ENCODE data around the gene PRKCSH. TPM values are rescaled to one million over a fixed set of nuclear protein-coding genes. Genes with fewer than 3 reads are reported as not detected.
"Not testable (repeated sequence)": the region's sequence is repeated elsewhere in the genome, so short reads cannot be mapped to it uniquely, and the experiment has no call there.

Gene PRKCSH
- total and polyA plus RNA-seq, 10 of the 15 experiments (the other 5 are each of a cell fraction or from before 2014, with no cell fraction given) = 1.1 to 280 (median 44.1) TPM

- TF ChIP-seq, protein P1, sequence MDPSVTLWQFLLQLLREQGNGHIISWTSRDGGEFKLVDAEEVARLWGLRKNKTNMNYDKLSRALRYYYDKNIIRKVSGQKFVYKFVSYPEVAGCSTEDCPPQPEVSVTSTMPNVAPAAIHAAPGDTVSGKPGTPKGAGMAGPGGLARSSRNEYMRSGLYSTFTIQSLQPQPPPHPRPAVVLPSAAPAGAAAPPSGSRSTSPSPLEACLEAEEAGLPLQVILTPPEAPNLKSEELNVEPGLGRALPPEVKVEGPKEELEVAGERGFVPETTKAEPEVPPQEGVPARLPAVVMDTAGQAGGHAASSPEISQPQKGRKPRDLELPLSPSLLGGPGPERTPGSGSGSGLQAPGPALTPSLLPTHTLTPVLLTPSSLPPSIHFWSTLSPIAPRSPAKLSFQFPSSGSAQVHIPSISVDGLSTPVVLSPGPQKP (IDR thresholded peaks at IDR 0.05; ENCODE audit: low read depth, low read length) = no peak
- no peak for TF ChIP-seq RBBP5 (conservative IDR thresholded peaks at IDR 0.05)
- no peak for TF ChIP-seq PAX5 (IDR thresholded peaks at IDR 0.05; ENCODE audit: borderline replicate concordance, low read depth, low read length)
- TF ChIP-seq, protein P2, sequence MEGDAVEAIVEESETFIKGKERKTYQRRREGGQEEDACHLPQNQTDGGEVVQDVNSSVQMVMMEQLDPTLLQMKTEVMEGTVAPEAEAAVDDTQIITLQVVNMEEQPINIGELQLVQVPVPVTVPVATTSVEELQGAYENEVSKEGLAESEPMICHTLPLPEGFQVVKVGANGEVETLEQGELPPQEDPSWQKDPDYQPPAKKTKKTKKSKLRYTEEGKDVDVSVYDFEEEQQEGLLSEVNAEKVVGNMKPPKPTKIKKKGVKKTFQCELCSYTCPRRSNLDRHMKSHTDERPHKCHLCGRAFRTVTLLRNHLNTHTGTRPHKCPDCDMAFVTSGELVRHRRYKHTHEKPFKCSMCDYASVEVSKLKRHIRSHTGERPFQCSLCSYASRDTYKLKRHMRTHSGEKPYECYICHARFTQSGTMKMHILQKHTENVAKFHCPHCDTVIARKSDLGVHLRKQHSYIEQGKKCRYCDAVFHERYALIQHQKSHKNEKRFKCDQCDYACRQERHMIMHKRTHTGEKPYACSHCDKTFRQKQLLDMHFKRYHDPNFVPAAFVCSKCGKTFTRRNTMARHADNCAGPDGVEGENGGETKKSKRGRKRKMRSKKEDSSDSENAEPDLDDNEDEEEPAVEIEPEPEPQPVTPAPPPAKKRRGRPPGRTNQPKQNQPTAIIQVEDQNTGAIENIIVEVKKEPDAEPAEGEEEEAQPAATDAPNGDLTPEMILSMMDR (IDR thresholded peaks at IDR 0.05 in 2 of 3, conservative IDR thresholded peaks at IDR 0.05 in 1 of 3; ENCODE audit: control insufficient read depth in 2 of 3, extremely low read depth in 1 of 3, insufficient read depth in 1 of 3, low read depth in 3 of 3, low read length in 3 of 3) = no peak
- no peak for TF ChIP-seq BACH1 (IDR thresholded peaks at IDR 0.05; ENCODE audit: borderline replicate concordance)
- no peak for TF ChIP-seq CHD1 (IDR thresholded peaks at IDR 0.05; ENCODE audit: low read depth, low read length)
- no peak for TF ChIP-seq KDM1A (IDR thresholded peaks at IDR 0.05; ENCODE audit: borderline replicate concordance)
- no peak for TF ChIP-seq TAF1 (IDR thresholded peaks at IDR 0.05; ENCODE audit: borderline replicate concordance, low read depth, low read length)
- TF ChIP-seq NR2C2 (IDR thresholded peaks at IDR 0.05; ENCODE audit: borderline replicate concordance, control insufficient read depth, insufficient read length, low read depth) = no peak
- no peak for TF ChIP-seq CREM (IDR thresholded peaks at IDR 0.05; ENCODE audit: low read depth)
- no peak for TF ChIP-seq ZNF384 (IDR thresholded peaks at IDR 0.05; ENCODE audit: borderline replicate concordance, low read depth, low read length)
- no peak for TF ChIP-seq SMARCA5 (IDR thresholded peaks at IDR 0.05)
Observed at GRCh38 chr19:11458236-11458900, 22.9 kb downstream of the PRKCSH start (continued).

GRCh38 chr19:11458912-11459311 lies 23.5 kb downstream of the PRKCSH start:
- 58% methylated on average over 10 of the region's 11 CpGs for WGBS (ENCODE audit: insufficient coverage, insufficient replicate concordance, low lambda C conversion rate, missing lambda C conversion rate)
- ChIA-PET POLR2A (interaction anchor here (0.6 to 0.7 kb wide), 4 partner anchors 10 to 77 kb away, joined by 3 to 5 read pairs (median 5); no protein-coding TSS in a partner anchor), RAD21 (ENCODE audit: unreplicated experiment) (interaction anchor here (0.6 kb wide), 1 partner anchor 23 kb away, joined by 3 read pairs; no protein-coding TSS in a partner anchor), CTCF (interaction anchor here (1.2 to 1.4 kb wide), 2 partner anchors 23 to 78 kb away, joined by 4 to 5 read pairs; no protein-coding TSS in a partner anchor)
- FAIRE-seq; H3K9ac ChIP-seq (ENCODE audit: control insufficient read depth, insufficient read depth, low read length); BruUV-seq (replicated peaks); DNase-seq (ENCODE audit: low read depth, low spot score); H3K4me2 ChIP-seq (ENCODE audit: control insufficient read depth, insufficient read depth); ATAC-seq; H4K20me1 ChIP-seq (ENCODE audit: control insufficient read depth, insufficient read depth); H3K36me3 ChIP-seq (ENCODE audit: control insufficient read depth in 2 of 2, insufficient read depth in 2 of 2, low read length in 1 of 2); H2AFZ ChIP-seq (ENCODE audit: control insufficient read depth, low read depth, low read length); H3K79me2 ChIP-seq (ENCODE audit: control insufficient read depth, insufficient read depth, low read length); H3K9me3 ChIP-seq (replicated peaks; ENCODE audit: control insufficient read depth, insufficient read depth, low read length); H3K4me1 ChIP-seq (ENCODE audit: control insufficient read depth, insufficient read depth, low read length); SMC1A ChIA-PET (ENCODE audit: uncharacterized antibody, unreplicated experiment); in situ Hi-C loops (cut with MboI); H3K27me3 ChIP-seq (replicated peaks in 1 of 2; ENCODE audit: control insufficient read depth in 2 of 2, insufficient read depth in 2 of 2, low read length in 1 of 2); H3K4me3 ChIP-seq; H3K27ac ChIP-seq (ENCODE audit: control insufficient read depth, insufficient read depth); intact Hi-C loops (cut with micrococcal nuclease; ENCODE audit: unreplicated experiment): not testable (repeated sequence)

Measured in GM12878 (cell line).